GM18951 (cell line): ENCODE measurements around the gene WASL.
"Not testable (repeated sequence)": the region's sequence is repeated elsewhere in the genome, so short reads cannot be mapped to it uniquely, and the experiment has no call there.

ENCODE experiments used
- POLR2A ChIP-seq: IDR thresholded peaks from 4 replicates; pipeline ENCODE4 v1.6.1; 2011; ENCODE audit warnings: mild to moderate bottlenecking; ENCODE audit not compliant: insufficient read length, insufficient read depth; ENCODE audit errors: extremely low read depth
- in situ Hi-C: fragments of 300-500 bp; cut with MboI; formaldehyde crosslinking; loops from one replicate; pipeline ENCODE4 v1.12.0; 2022; ENCODE audit warnings: low sequenced_read_pairs, mixed read lengths, inconsistent platforms; ENCODE audit not compliant: unreplicated experiment

The WASL gene

DNA sequence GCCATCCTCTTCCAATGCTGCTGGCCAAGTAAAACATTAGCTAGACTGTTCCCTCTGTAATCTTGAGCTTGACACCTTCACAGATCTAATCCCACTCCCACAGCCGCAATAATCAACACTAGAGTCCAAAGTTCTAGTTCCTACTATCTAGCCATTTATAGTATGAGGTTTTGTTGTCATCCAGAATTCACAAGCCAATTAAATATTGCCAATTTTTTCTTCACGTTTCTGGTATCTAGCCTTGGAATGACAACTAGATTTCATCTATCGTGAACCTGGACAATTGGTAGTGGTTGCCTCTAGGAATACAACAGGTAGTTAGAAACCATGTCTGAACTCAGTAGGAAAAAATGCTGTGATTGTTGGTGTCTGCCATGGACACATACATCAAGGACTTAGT lies 10.4 kb downstream of the WASL start:
- TF ChIP-seq POLR2A: no peak
- in situ Hi-C loops: no loop called here

- in situ Hi-C loops: not testable (repeated sequence)
These were observed 11.6 kb downstream of the WASL start for GRCh38 chr7:123737168-123737674.

- in situ Hi-C loops: no loop called here
- TF ChIP-seq POLR2A: no peak
These were observed 13.3 kb downstream of the WASL start for GRCh38 chr7:123735539-123735938.

DNA sequence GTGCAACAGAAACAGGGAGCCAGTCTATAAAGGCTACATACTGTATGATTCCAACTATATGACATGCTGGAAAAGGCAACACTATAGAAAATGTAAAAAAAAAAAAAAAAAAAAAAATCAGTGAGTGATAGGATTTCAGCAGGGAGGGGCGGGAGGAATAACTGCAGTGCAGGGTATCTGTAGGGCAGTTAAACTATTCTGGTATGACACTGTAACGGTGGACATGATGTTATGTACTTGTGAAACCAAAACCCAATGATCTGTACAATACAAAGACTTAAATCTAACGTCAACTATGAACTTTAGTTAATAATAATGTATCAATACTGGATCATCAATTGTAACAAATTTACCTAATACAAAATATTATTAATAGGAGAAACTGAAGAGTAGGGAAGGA lies 14.3 kb downstream of the WASL start:
- in situ Hi-C loops: no loop called here
- TF ChIP-seq POLR2A: no peak

GRCh38 chr7:123732413-123733091 lies 16.3 kb downstream of the WASL start:
- no peak for TF ChIP-seq POLR2A
- in situ Hi-C loops: no loop called here

DNA sequence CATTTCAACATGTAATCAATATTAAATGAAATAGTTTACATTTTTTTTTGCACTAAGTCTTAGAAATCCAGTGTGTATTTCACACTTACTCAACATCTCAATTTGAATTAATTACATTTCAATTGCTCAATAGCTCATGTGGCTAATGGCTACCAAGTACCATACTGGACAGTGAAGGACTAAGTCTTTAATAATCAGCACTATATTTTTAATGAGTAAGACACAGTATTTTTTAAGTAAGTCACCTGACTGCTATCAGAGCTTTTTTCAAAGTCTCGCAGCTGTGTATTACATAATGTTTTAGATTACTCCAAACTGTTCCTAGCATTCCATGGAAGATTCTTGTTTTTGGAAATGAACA lies 19.6 kb downstream of the WASL start:
- no peak for TF ChIP-seq POLR2A
- in situ Hi-C loops: no loop called here

DNA sequence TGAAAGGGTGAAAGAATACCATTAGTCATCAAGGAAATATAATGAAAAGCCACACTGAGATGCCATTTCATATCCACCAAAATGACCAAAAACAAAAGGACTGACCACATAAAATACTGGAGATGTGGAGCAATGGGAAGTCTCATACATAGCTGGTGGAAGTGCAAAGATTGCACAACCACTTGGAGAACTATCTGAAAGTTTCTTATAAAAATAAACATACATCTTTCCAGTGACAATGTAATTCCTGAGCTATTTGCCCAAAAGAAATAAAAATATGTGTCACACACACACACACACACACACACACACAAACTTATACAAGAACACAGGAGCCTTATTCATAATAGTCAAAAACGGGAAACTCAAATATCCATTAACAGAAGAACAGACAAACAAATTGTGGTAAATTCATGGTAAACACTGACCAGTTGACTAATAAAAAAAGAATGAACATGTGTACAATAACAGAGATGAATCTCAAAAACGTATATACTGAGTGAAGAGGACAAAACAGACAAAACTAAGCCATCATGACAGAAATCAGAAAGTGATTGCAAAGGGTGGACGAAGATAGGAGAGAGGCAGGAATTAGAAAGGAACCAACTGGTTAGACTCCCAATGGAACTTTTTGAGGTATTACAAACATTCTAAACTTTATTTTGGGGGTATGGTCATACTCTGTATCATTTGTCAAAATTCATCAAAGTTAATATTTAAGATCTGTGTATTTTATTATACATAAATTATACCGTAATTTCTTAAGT lies 21.5 kb downstream of the WASL start:
- TF ChIP-seq POLR2A: no peak
- in situ Hi-C loops: no loop called here

DNA sequence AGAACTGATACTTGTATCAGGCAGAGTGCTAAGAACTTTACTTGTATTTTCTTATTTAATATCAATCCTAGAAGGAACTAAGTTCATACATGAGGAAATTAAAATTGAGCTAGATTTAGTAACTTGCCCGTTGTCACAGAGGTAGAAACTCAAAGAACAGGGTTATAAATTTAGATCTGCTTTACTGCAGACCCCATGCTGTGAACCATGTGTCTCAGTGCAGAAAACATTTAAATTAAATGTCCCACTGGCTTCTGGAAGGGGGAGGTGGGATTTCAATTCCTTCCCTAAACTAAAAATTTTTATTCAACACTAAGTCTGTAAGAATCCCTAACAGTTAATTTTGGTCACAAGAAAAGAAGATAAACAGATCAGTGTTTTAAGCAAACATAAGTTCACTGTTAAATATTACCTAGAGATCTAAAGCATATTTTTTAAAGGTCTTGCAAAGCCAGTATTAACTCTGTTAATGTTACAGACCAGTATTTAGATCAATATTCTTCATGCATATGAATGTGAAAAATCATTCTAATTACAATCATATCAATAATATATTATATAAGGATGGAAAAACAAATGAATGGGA lies 23.1 kb downstream of the WASL start:
- no peak for TF ChIP-seq POLR2A
- in situ Hi-C loops: no loop called here

DNA sequence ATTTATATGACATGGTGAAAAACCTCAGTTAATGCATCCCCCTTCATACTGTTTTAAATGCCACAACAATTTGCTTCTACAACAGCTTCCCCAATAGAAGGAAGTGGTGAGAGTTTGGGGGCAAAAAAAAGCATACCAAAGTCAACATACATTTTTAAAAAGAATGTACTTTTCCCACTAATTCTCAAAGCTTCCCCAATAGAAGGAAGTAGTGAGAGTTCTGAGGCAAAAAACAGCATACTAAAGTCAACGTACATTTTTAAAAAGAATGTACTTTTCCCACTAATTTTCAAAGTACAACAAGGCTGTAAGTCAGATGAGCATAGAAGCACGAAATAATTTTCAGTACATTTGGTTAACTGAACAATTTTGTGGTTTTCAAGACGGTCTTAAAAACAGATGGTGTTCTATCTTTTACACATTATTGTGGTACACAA lies 24.0 kb downstream of the WASL start:
- in situ Hi-C loops: no loop called here

GRCh38 chr7:123723913-123724312 lies 24.9 kb downstream of the WASL start:
- in situ Hi-C loops: no loop called here
- no peak for TF ChIP-seq POLR2A

More for the DNA sequence above, 24.0 kb downstream of the WASL start:
- no peak for TF ChIP-seq POLR2A

GRCh38 chr7:123720527-123720926 lies 28.3 kb downstream of the WASL start:
- in situ Hi-C loops: not testable (repeated sequence)

GRCh38 chr7:123719197-123719721 lies 29.5 kb downstream of the WASL start:
- TF ChIP-seq POLR2A: no peak
- in situ Hi-C loops: no loop called here

- TF ChIP-seq POLR2A: no peak
- in situ Hi-C loops: no loop called here
These were observed 30.0 kb downstream of the WASL start for GRCh38 chr7:123718773-123719172.

GRCh38 chr7:123717689-123718088 lies 31.1 kb downstream of the WASL start:
- no peak for TF ChIP-seq POLR2A
- in situ Hi-C loops: no loop called here

DNA sequence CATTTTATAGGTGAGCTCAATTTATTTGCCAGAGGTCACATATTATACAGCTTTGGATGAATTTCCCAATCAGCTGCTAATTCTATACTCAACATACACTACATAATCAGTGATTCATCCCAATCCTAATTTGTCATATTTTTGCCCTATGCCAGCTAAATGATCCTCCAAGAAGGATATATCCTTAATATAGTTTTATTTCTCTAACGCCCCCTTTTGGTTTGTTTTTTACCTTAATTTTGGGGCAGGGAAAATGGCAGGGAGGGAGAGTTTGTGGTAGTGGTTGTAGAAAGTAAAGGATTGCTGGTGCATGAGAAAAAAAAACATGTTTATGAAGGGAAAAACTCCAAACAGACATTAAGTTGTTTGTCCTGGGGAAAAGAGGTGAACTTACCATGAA lies 31.9 kb downstream of the WASL start:
- in situ Hi-C loops: no loop called here
- TF ChIP-seq POLR2A: no peak
